Heart left ventricle (tissue), 16 donors: Measurements from ENCODE around the gene PARN. TPM values are rescaled to one million over a fixed set of nuclear protein-coding genes. Genes with fewer than 3 reads are reported as not detected.

Source experiments
- ATAC-seq, 4 donors: fragments of 200-7000 bp; cut with Tn5 transposase; one replicate each; pipeline ENCODE4 v1.9.1; 2020 to 2022; ENCODE audit warnings: moderate library complexity in 4 of 4, mild to moderate bottlenecking in 3 of 4, moderate number of reproducible peaks in 1 of 4
- DNase-seq, 5 donors: peaks; one replicate each; pipeline ENCODE4 v3.0.0-alpha.2; 2020
- H3K27ac ChIP-seq, 12 donors: fragments of 200-600 bp; sonication (generic) in 4 of 12; one replicate each; pipeline versions ENCODE4 v1.5.0 to v1.8.0; 2016 to 2022; ENCODE audit warnings: mild to moderate bottlenecking in 2 of 12
- H3K27me3 ChIP-seq, 9 donors: fragments of 200-600 bp; sonication (generic) in 2 of 9; one replicate each; pipeline versions ENCODE4 v1.5.1 to v1.8.0; 2016 to 2022; ENCODE audit warnings: mild to moderate bottlenecking in 3 of 9
- H3K36me3 ChIP-seq, 9 donors: fragments of 200-600 bp; sonication (generic) in 2 of 9; one replicate each; pipeline versions ENCODE4 v1.5.0 to v1.8.0; 2018 to 2022; ENCODE audit warnings: mild to moderate bottlenecking in 2 of 9
- H3K4me1 ChIP-seq, 12 donors: fragments of 200-600 bp; sonication (generic) in 4 of 12; one replicate each; pipeline versions ENCODE4 v1.5.0 to v1.8.0; 2016 to 2022; ENCODE audit warnings: mild to moderate bottlenecking in 3 of 12
- H3K4me3 ChIP-seq, 12 donors: fragments of 200-600 bp; sonication (generic) in 4 of 12; one replicate each; pipeline versions ENCODE4 v1.5.0 to v1.8.0; 2017 to 2022; ENCODE audit warnings: mild to moderate bottlenecking in 9 of 12, moderate library complexity in 4 of 12
- H3K9me3 ChIP-seq, 12 donors: fragments of 200-600 bp; sonication (generic) in 4 of 12; one replicate each; pipeline versions ENCODE4 v1.5.0 to v1.8.0; 2016 to 2022; ENCODE audit warnings: mild to moderate bottlenecking in 1 of 12
- POLR2A ChIP-seq, 2 donors: fragments of 450-650 bp; IDR thresholded peaks; one replicate each; pipeline ENCODE4 v1.6.1; 2017; ENCODE audit warnings: antibody characterized with exemption in 2 of 2, mild to moderate bottlenecking in 2 of 2, moderate library complexity in 2 of 2
- WGBS, 4 donors: extraction: QIAGEN DNeasy Blood & Tissue Kit in 2 of 4; methylation state at CpG; one replicate each; pipeline versions ENCODE4 v1.1.5 to v1.1.7; 2013 to 2018; 5-methylcytosine and 5-hydroxymethylcytosine counted together
- intact Hi-C, 10 donors: fragments of 100-400 bp; cut with DNase I; formaldehyde crosslinking; loops; one replicate each; pipeline versions ENCODE4 v1.11.1 to v1.14.2; 2022
- polyA plus RNA-seq, 2 donors: library from polyadenylated mRNA; stranded (reverse); fragments of 200-250 nt; gene quantifications; one replicate each; pipeline ENCODE4 v1.2.3, GENCODE V29; 2013
- total RNA-seq, 9 donors: library from RNA; depleted of rRNA in 2 of 9; stranded (reverse); fragments of >200 nt in 2 of 9; fragmentation: NEBNext Ultra II Directional in 3 of 9; extraction: Animal tissue kit (Norgen Biotek cat#: 25700) in 3 of 9; gene quantifications; one replicate each; pipeline versions ENCODE4 v1.1.0 to v1.2.4, GENCODE V29; 2016 to 2023
- TF ChIP-seq, protein P1 (sequence below), 12 donors: fragments of 200-600 bp; sonication (generic) in 4 of 12; IDR thresholded peaks; one replicate each; pipeline versions ENCODE4 v1.5.0 to v1.8.0; 2018 to 2022; ENCODE audit warnings: antibody characterized with exemption in 12 of 12, mild to moderate bottlenecking in 5 of 12
- donor health status: ischemic (EF 13 %, LVEDD 7.1; RV severe dilation, severe dysfunction).
- donor health status: healthy with polysubstance abuse.
- donor health status: DM: no; HTN: yes; CAD: no.
- donor health status: DM: no; HTN: no; CAD: no.
- donor health status: ischemic (EF 25% LVEDD 6.9; RV normal size, moderate dysfunction).
- donor health status: ischemic (EF 25% LVEDD 5.7; RV mildly dilated, moderate dysfunction).
- donor health status: healthy.
- donor health status: DM: yes; HTN: yes; CAD: no.
- donor health status: ischemic (EF 35%, LVEDD 5.7; RV mildly dilated, moderate dysfunction).
- donor health status: nonischemic (EF 11% LVEDD 7.7; RV severe dilation, severe dysfunction).
- donor health status: DM: yes; HTN: yes; CAD: no.
- donor health status: PGD.
- donor health status: ischemic (EF 29% LVEDD 5.4; RV normal size, mild dysfunction).
- donor health status: nonischemic (EF 23%, LVEDD 6.1; RV moderate dilation, normal function).

The PARN gene
- total and polyA plus RNA-seq, 11 donors = 7.7 to 25.9 (median 19.8) TPM

GRCh38 chr16:14667347-14668266, 37.5 kb upstream of the PARN start:
- Histone ChIP-seq H3K27me3 (no peaks in the 10 kb centered on the region), H3K27ac (no peak overlapping the region), H3K36me3 (peaks cover 0 to 73% (median 63%) of the 10 kb centered on the region in 9 donors), H3K4me3 (no peak overlapping the region), H3K4me1 (peaks cover 0 to 2% (median 0%) of the 10 kb centered on the region in 12 donors), H3K9me3 (no peaks in the 10 kb centered on the region)
- intact Hi-C loops = no loop called here
- DNase-seq (no peak), ATAC-seq (no peak)
- 86 to 91% (median 89%) methylated on average over 16 of the region's 16 CpGs for WGBS, 4 donors
- no peak for TF ChIP-seq POLR2A (IDR thresholded peaks at IDR 0.05)
- TF ChIP-seq, protein P1, sequence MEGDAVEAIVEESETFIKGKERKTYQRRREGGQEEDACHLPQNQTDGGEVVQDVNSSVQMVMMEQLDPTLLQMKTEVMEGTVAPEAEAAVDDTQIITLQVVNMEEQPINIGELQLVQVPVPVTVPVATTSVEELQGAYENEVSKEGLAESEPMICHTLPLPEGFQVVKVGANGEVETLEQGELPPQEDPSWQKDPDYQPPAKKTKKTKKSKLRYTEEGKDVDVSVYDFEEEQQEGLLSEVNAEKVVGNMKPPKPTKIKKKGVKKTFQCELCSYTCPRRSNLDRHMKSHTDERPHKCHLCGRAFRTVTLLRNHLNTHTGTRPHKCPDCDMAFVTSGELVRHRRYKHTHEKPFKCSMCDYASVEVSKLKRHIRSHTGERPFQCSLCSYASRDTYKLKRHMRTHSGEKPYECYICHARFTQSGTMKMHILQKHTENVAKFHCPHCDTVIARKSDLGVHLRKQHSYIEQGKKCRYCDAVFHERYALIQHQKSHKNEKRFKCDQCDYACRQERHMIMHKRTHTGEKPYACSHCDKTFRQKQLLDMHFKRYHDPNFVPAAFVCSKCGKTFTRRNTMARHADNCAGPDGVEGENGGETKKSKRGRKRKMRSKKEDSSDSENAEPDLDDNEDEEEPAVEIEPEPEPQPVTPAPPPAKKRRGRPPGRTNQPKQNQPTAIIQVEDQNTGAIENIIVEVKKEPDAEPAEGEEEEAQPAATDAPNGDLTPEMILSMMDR (IDR thresholded peaks at IDR 0.05) = no peak

DNA sequence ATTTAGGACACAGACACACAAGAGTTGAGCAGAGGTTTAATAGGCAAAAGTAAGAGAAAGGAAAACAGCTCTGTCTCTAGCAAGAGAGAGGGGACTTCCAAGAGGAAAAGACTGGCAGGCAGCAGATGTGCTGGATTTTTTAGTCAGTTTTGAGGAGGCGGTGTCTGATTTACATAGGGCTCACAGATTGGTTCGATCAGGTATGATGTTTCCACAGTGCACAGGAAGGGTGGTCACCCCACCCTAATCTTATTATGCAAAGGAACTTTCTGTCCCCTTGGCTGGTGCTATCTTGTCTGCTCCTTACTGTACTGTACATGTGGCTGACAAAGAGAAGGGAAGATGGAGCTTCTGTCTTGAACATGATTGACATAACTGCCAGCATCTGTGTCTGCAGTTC, 28.0 kb upstream of the PARN start:
- Histone ChIP-seq H3K9me3 (no peaks in the 10 kb centered on the region), H3K27me3 (no peaks in the 10 kb centered on the region), H3K4me1 (no peaks in the 10 kb centered on the region), H3K36me3 (peaks cover 0 to 100% (median 98%) of the 10 kb centered on the region in 9 donors), H3K27ac (no peak overlapping the region), H3K4me3 (no peak overlapping the region)
- ATAC-seq (no peak), DNase-seq (no peak)
- intact Hi-C loops = no loop called here
- TF ChIP-seq, protein P1 (IDR thresholded peaks at IDR 0.05) = no peak
- TF ChIP-seq POLR2A (IDR thresholded peaks at IDR 0.05) = no peak
- WGBS, 4 donors = 62 to 85% (median 74%) methylated on average over 2 of the region's 2 CpGs

DNA sequence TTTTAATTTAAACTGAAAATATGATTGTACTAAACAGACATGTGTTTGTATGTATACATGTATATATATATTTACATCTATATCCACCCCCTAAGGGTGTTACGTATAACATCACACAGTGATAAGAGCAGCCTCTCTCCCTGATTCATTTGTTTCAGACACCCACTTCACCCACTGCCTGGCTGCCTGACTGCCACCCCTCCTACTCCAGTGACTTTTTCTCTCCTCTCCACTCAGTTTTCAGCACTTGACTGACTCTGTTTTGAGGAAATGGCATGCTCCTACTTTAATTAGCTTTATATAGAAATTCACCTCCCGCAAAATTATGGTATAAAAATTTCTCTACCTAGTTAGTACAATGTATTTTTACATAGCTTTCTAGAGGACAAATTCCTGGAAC, 22.7 kb upstream of the PARN start:
- peaks cover 0 to 100% (median 98%) of the 10 kb centered on the region in 9 donors for H3K36me3 ChIP-seq
- H3K4me1 ChIP-seq = no peaks in the 10 kb centered on the region
- H3K4me3 ChIP-seq = no peak overlapping the region
- WGBS, 4 donors = 92 to 95% (median 94%) methylated on average over 2 of the region's 2 CpGs
- TF ChIP-seq, protein P1 (IDR thresholded peaks at IDR 0.05) = no peak
- no peak for TF ChIP-seq POLR2A (IDR thresholded peaks at IDR 0.05)
- no peak overlapping the region for H3K27ac ChIP-seq
- DNase-seq (no peak), ATAC-seq (no peak)
- no peaks in the 10 kb centered on the region for H3K27me3 ChIP-seq
- no peaks in the 10 kb centered on the region for H3K9me3 ChIP-seq
- intact Hi-C loops = no loop called here

- intact Hi-C loops = no loop called here
- no peak for TF ChIP-seq POLR2A (IDR thresholded peaks at IDR 0.05)
- TF ChIP-seq, protein P1 (IDR thresholded peaks at IDR 0.05) = no peak
- Histone ChIP-seq H3K4me1 (no peaks in the 10 kb centered on the region), H3K36me3 (peaks cover 4 to 100% (median 98%) of the 10 kb centered on the region in 9 donors), H3K4me3 (no peak overlapping the region), H3K27me3 (no peaks in the 10 kb centered on the region), H3K27ac (no peak overlapping the region), H3K9me3 (no peaks in the 10 kb centered on the region)
- WGBS, 4 donors = 84 to 86% (median 84%) methylated on average over 6 of the region's 6 CpGs
- ATAC-seq = no peak
- no peak for DNase-seq
Observed at GRCh38 chr16:14650629-14651028, 20.6 kb upstream of the PARN start.
